ENCODE results near the gene SMIM12.

SMIM12 gene

DNA sequence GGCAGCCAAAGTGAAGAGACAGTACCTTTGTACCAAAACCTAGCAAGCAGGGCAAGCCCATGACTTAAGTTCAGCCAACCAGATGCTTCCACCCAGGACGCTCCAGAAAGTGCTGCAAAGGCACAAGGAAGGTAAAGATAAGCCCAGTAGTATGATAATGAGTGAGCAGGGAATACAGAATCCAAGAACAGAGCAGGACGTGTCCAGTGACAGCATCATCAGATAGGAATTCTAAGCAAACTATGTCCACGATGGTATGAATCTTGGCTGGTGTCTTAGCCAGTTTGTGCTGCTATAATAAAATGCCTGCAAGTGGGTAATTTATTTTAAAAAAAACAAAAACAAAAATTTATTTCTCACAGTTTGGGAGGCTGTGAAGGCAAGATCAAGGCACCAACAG, 53.2 kb downstream of the SMIM12 start:
- no peak overlapping the region for H3K4me2 ChIP-seq (ENCODE audit: low read length)
- no peaks in the 10 kb centered on the region for H3K79me2 ChIP-seq (ENCODE audit: insufficient read depth, low read length)
- no peaks in the 10 kb centered on the region for H3K9me2 ChIP-seq (ENCODE audit: low read depth, low read length)
- no peak overlapping the region for H3K9ac ChIP-seq (ENCODE audit: low read length)
- no peak overlapping the region for H3K4me3 ChIP-seq (ENCODE audit: low read depth, low read length, poor library complexity, severe bottlenecking)
- H3K4me1 ChIP-seq (ENCODE audit: insufficient read depth, low read length, severe bottlenecking), result no peaks in the 10 kb centered on the region
- no peaks in the 10 kb centered on the region for H3K9me3 ChIP-seq (ENCODE audit: low read length)
- H2AFZ ChIP-seq (ENCODE audit: low read length), result no peak overlapping the region
- no peaks in the 10 kb centered on the region for H3K36me3 ChIP-seq (ENCODE audit: insufficient read depth, low read length)
- no peaks in the 10 kb centered on the region for H3F3A ChIP-seq (ENCODE audit: insufficient read depth, low read length)
- no peaks in the 10 kb centered on the region for H4K20me1 ChIP-seq (ENCODE audit: insufficient read depth, low read length)
- H3K27me3 ChIP-seq (ENCODE audit: insufficient read depth, low read length), result no peaks in the 10 kb centered on the region
- TF ChIP-seq EZH2 (IDR thresholded peaks at IDR 0.05; ENCODE audit: borderline replicate concordance, low read length) (no peak), CTCF (IDR thresholded peaks at IDR 0.05; ENCODE audit: low read length) (no peak)
- no peak overlapping the region for H3K27ac ChIP-seq (ENCODE audit: low read depth, low read length, poor library complexity, severe bottlenecking)

GRCh38 chr1:34803770-34804169, 55.8 kb downstream of the SMIM12 start:
- H2AFZ ChIP-seq (ENCODE audit: low read length), result no peak overlapping the region
- H3K9me2 ChIP-seq (ENCODE audit: low read depth, low read length), result no peaks in the 10 kb centered on the region
- TF ChIP-seq EZH2 (IDR thresholded peaks at IDR 0.05; ENCODE audit: borderline replicate concordance, low read length), result no peak
- TF ChIP-seq CTCF (IDR thresholded peaks at IDR 0.05; ENCODE audit: low read length), result no peak
- H3K9me3 ChIP-seq (ENCODE audit: low read length), result no peaks in the 10 kb centered on the region
- H3K9ac ChIP-seq (ENCODE audit: low read length), result no peak overlapping the region
- H3K27me3 ChIP-seq (ENCODE audit: insufficient read depth, low read length), result no peaks in the 10 kb centered on the region
- H4K20me1 ChIP-seq (ENCODE audit: insufficient read depth, low read length), result no peaks in the 10 kb centered on the region
- no peak overlapping the region for H3K27ac ChIP-seq (ENCODE audit: low read depth, low read length, poor library complexity, severe bottlenecking)
- no peaks in the 10 kb centered on the region for H3K36me3 ChIP-seq (ENCODE audit: insufficient read depth, low read length)
- no peak overlapping the region for H3K4me3 ChIP-seq (ENCODE audit: low read depth, low read length, poor library complexity, severe bottlenecking)
- H3K4me1 ChIP-seq (ENCODE audit: insufficient read depth, low read length, severe bottlenecking), result no peaks in the 10 kb centered on the region
- H3K4me2 ChIP-seq (ENCODE audit: low read length), result no peak overlapping the region
- no peaks in the 10 kb centered on the region for H3K79me2 ChIP-seq (ENCODE audit: insufficient read depth, low read length)
- H3F3A ChIP-seq (ENCODE audit: insufficient read depth, low read length), result no peaks in the 10 kb centered on the region
